HepG2 (cell line): ENCODE measurements around the gene CD300A. TPM values are rescaled to one million over a fixed set of nuclear protein-coding genes. Genes with fewer than 3 reads are reported as not detected.

ENCODE experiments used
- ATAC-seq: fragments of 200-7000 bp; cut with Tn5 transposase; 3 replicates; pipeline ENCODE4 v1.9.1; 2020; ENCODE audit warnings: mild to moderate bottlenecking, moderate library complexity
- BruUV-seq: library from RNA; stranded (reverse); fragments of 400-500 nt; replicated peaks from 2 replicates; lab custom pipeline; 2021; lab: Mats Ljungman, UMichigan
- CTCF ChIA-PET: fragments of 300-600 bp; formaldehyde crosslinking; extraction: SDS; loops from one replicate; lab custom pipeline; 2021; ENCODE audit warnings: low total read pairs, inconsistent platforms, low intra/inter-chr PET ratio; lab: Yijun Ruan, JAX
- POLR2A ChIA-PET: fragments of 350-600 bp; sonication (Branson Sonifier 250); formaldehyde crosslinking; loops from one replicate; lab custom pipeline; 2020; ENCODE audit warnings: antibody characterized with exemption, inconsistent platforms; lab: Yijun Ruan, JAX
- DNase-seq: peaks from one replicate; pipeline ENCODE4 v3.0.0-alpha.2; 2015; ENCODE audit warnings: low spot score
- FAIRE-seq: peaks from 3 replicates; lab custom pipeline; 2011; peaks lifted over from hg19 to GRCh38; lab: Jason Lieb, UNC
- H2AFZ ChIP-seq: one replicate; pipeline ENCODE4 v1.6.1; 2011; ENCODE audit warnings: low read length, inconsistent platforms
- H3K27ac ChIP-seq: fragments of 300-600 bp; 3 replicates; pipeline ENCODE4 v1.8.0; 2011; ENCODE audit warnings: mixed run types, mild to moderate bottlenecking, mixed read lengths, low read length, inconsistent platforms; ENCODE audit not compliant: insufficient read depth; ENCODE audit errors: extremely low read length
- H3K27me3 ChIP-seq, 2 experiments: fragments of 200-600 bp in 1 of 2; 2 replicates in 1 of 2; 3 replicates in 1 of 2; pipeline versions ENCODE4 v1.6.0 to v1.8.0; 2011; ENCODE audit warnings: low read length in 2 of 2, mild to moderate bottlenecking in 2 of 2, moderate library complexity in 2 of 2, inconsistent platforms in 1 of 2; ENCODE audit not compliant: insufficient read depth in 2 of 2, control insufficient read depth in 1 of 2
- H3K36me3 ChIP-seq, 2 experiments: fragments of 200-600 bp in 1 of 2; replicated peaks in 1 of 2; 2 replicates in 1 of 2; 3 replicates in 1 of 2; pipeline versions ENCODE4 v1.5.1 to v1.8.0; 2011; ENCODE audit warnings: low read length in 2 of 2, inconsistent platforms in 1 of 2; ENCODE audit not compliant: insufficient read depth in 2 of 2, control insufficient read depth in 1 of 2
- H3K4me1 ChIP-seq: 2 replicates; pipeline ENCODE4 v1.5.1; 2012; ENCODE audit warnings: low read length, inconsistent platforms; ENCODE audit not compliant: insufficient read depth
- H3K4me2 ChIP-seq: 2 replicates; pipeline ENCODE4 v1.6.0; 2011; ENCODE audit warnings: low read depth, low read length, inconsistent platforms
- H3K4me3 ChIP-seq, 3 experiments: fragments of 200-600 bp in 1 of 3; sonication (generic), shearing (Covaris generic) in 1 of 3; replicated peaks in 1 of 3; 2 replicates each; pipeline ENCODE4 v1.5.1; 2011 to 2016; ENCODE audit warnings: low read length in 3 of 3, inconsistent platforms in 2 of 3, low read depth in 2 of 3, mild to moderate bottlenecking in 2 of 3, control low read depth in 1 of 3, mixed read lengths in 1 of 3; ENCODE audit not compliant: insufficient read depth in 1 of 3
- H3K79me2 ChIP-seq: one replicate; pipeline ENCODE4 v1.6.1; 2011; ENCODE audit warnings: low read length, inconsistent platforms; ENCODE audit not compliant: insufficient read depth
- H3K9ac ChIP-seq: 2 replicates; pipeline ENCODE4 v1.6.0; 2011; ENCODE audit warnings: mild to moderate bottlenecking, low read depth, low read length, inconsistent platforms; ENCODE audit not compliant: insufficient read depth
- H3K9me3 ChIP-seq: 2 replicates; pipeline ENCODE4 v1.5.1; 2012; ENCODE audit warnings: mild to moderate bottlenecking, low read length
- H4K20me1 ChIP-seq: 2 replicates; pipeline ENCODE4 v1.6.0; 2011; ENCODE audit warnings: inconsistent platforms, mild to moderate bottlenecking, low read length, moderate library complexity; ENCODE audit not compliant: insufficient read depth
- AGO2 ChIP-seq: fragments of 200-400 bp; formaldehyde crosslinking; optimal IDR thresholded peaks from 2 replicates; pipeline ENCODE3; 2017; ENCODE audit warnings: mild to moderate bottlenecking, low read depth, low read length, moderate library complexity
- FIP1L1 ChIP-seq: fragments of 200-400 bp; formaldehyde crosslinking; IDR thresholded peaks from 2 replicates; pipeline ENCODE4 v1.6.1; 2018; ENCODE audit warnings: low read depth, mild to moderate bottlenecking, low read length, moderate library complexity, borderline replicate concordance; ENCODE audit not compliant: insufficient read depth
- NR2F2 ChIP-seq: IDR thresholded peaks from 2 replicates; pipeline ENCODE4 v1.6.1; 2012; ENCODE audit warnings: low read depth, inconsistent platforms, borderline replicate concordance
- PHB2 ChIP-seq: fragments of 450-650 bp; IDR thresholded peaks from 2 replicates; pipeline ENCODE4 v1.6.1; 2018; ENCODE audit not compliant: partially characterized antibody
- POLR2AphosphoS5 ChIP-seq: IDR thresholded peaks from 2 replicates; pipeline ENCODE4 v1.6.1; 2012; ENCODE audit warnings: low read depth, low read length
- RARG ChIP-seq: sonication (generic); formaldehyde crosslinking; IDR thresholded peaks from 2 replicates; pipeline ENCODE4 v1.4.0; 2020; ENCODE audit warnings: low read depth, mild to moderate bottlenecking, missing genetic modification reagents
- RBFOX2 ChIP-seq: fragments of 200-400 bp; formaldehyde crosslinking; IDR thresholded peaks from 2 replicates; pipeline ENCODE4 v1.6.1; 2017; ENCODE audit warnings: low read depth, mild to moderate bottlenecking, low read length
- RFXAP ChIP-seq: sonication (generic); formaldehyde crosslinking; IDR thresholded peaks from 2 replicates; pipeline ENCODE4 v1.4.0; 2020; ENCODE audit warnings: missing genetic modification reagents, borderline replicate concordance
- SNAPC2 ChIP-seq: sonication (generic); formaldehyde crosslinking; IDR thresholded peaks from 2 replicates; pipeline ENCODE4 v1.8.1; 2022; ENCODE audit warnings: mild to moderate bottlenecking, missing genetic modification reagents
- ZBTB3 ChIP-seq: sonication (generic); formaldehyde crosslinking; IDR thresholded peaks from 2 replicates; pipeline ENCODE4 v1.4.0; 2020; ENCODE audit warnings: low read depth, mild to moderate bottlenecking, moderate library complexity, missing genetic modification reagents, borderline replicate concordance
- ZNF781 ChIP-seq: sonication (generic); formaldehyde crosslinking; IDR thresholded peaks from 2 replicates; pipeline ENCODE4 v1.5.1; 2020; ENCODE audit warnings: borderline replicate concordance, mild to moderate bottlenecking, missing genetic modification reagents; ENCODE audit errors: not compliant biosample characterization
- ZSCAN31 ChIP-seq: sonication (generic); formaldehyde crosslinking; IDR thresholded peaks from 2 replicates; pipeline ENCODE4 v1.5.0; 2020; ENCODE audit warnings: low read depth, mild to moderate bottlenecking, missing genetic modification reagents
- WGBS: methylation state at CpG from one replicate; pipeline ENCODE4 v1.1.6; 2017; ENCODE audit warnings: low lambda C conversion rate; 5-methylcytosine and 5-hydroxymethylcytosine counted together
- in situ Hi-C: cut with HindIII; loops from 2 replicates; pipeline ENCODE4 v1.10.0; 2017; ENCODE audit warnings: low pct_unique_long_range_greater_than_20kb; ENCODE audit not compliant: extremely low pct_ligation_motif_present
- intact Hi-C: fragments of 100-400 bp; cut with micrococcal nuclease; formaldehyde crosslinking; loops from one replicate; pipeline ENCODE4 v1.10.0; 2022; ENCODE audit not compliant: unreplicated experiment
- polyA plus RNA-seq, 8 experiments: library from polyadenylated mRNA; depleted of rRNA in 3 of 8; stranded (reverse) in 7 of 8; unstranded in 1 of 8; fragments of >200 nt; fragmentation: Illumina TruSeq in 4 of 8; extraction: Trizol in 4 of 8; gene quantifications; 2 replicates each; pipeline versions ENCODE4 v1.2.1 to v1.2.3, GENCODE V29; 2011 to 2016; ENCODE audit warnings: low read depth in 4 of 8, missing spikeins in 1 of 8, mixed read lengths in 1 of 8; ENCODE audit not compliant: insufficient read depth in 1 of 8
- total RNA-seq, 5 experiments: library from RNA; depleted of rRNA; stranded (reverse); fragments of >200 nt; fragmentation: Illumina TruSeq; extraction: Trizol; gene quantifications; 2 replicates each; pipeline ENCODE4 v1.2.3, GENCODE V29; 2016; ENCODE audit warnings: low read depth in 1 of 5
- TF ChIP-seq, protein P1 (sequence below): sonication (generic); formaldehyde crosslinking; IDR thresholded peaks from 2 replicates; pipeline ENCODE4 v1.5.0; 2020; ENCODE audit warnings: mild to moderate bottlenecking, missing genetic modification reagents, moderate library complexity
- TF ChIP-seq, protein P2 (sequence below): sonication (generic); formaldehyde crosslinking; IDR thresholded peaks from 2 replicates; pipeline ENCODE4 v1.5.1; 2020; ENCODE audit warnings: mild to moderate bottlenecking, missing genetic modification reagents, borderline replicate concordance

The CD300A gene
- total and polyA plus RNA-seq, 2 of the 13 experiments (the other 11 are each of a cell fraction or from before 2014, with no cell fraction given): not detected

DNA sequence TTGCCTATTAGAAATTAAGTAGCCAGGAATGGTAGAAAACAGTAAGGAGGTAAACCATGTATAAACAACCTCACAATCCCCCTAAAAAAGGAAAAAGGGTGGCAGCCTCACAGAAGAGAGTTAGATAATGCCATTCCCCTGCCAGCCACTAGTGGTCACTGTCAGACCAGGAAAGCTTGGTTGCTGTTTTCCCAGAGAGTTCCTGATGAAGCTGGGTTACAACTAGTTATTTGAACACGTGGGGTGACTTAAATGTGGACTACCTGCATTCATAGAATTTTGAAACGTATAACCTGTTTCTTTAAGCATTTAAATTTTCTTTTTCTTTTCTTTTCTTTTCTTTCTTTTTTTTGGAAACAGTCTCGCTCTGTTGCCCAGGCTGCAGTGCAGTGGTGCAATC is 28.7 kb upstream of the CD300A start (continued):
- TF ChIP-seq, protein P1, sequence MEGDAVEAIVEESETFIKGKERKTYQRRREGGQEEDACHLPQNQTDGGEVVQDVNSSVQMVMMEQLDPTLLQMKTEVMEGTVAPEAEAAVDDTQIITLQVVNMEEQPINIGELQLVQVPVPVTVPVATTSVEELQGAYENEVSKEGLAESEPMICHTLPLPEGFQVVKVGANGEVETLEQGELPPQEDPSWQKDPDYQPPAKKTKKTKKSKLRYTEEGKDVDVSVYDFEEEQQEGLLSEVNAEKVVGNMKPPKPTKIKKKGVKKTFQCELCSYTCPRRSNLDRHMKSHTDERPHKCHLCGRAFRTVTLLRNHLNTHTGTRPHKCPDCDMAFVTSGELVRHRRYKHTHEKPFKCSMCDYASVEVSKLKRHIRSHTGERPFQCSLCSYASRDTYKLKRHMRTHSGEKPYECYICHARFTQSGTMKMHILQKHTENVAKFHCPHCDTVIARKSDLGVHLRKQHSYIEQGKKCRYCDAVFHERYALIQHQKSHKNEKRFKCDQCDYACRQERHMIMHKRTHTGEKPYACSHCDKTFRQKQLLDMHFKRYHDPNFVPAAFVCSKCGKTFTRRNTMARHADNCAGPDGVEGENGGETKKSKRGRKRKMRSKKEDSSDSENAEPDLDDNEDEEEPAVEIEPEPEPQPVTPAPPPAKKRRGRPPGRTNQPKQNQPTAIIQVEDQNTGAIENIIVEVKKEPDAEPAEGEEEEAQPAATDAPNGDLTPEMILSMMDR (CRISPR knock-in tag): peak; percentile 75
- no peak for TF ChIP-seq POLR2AphosphoS5

DNA sequence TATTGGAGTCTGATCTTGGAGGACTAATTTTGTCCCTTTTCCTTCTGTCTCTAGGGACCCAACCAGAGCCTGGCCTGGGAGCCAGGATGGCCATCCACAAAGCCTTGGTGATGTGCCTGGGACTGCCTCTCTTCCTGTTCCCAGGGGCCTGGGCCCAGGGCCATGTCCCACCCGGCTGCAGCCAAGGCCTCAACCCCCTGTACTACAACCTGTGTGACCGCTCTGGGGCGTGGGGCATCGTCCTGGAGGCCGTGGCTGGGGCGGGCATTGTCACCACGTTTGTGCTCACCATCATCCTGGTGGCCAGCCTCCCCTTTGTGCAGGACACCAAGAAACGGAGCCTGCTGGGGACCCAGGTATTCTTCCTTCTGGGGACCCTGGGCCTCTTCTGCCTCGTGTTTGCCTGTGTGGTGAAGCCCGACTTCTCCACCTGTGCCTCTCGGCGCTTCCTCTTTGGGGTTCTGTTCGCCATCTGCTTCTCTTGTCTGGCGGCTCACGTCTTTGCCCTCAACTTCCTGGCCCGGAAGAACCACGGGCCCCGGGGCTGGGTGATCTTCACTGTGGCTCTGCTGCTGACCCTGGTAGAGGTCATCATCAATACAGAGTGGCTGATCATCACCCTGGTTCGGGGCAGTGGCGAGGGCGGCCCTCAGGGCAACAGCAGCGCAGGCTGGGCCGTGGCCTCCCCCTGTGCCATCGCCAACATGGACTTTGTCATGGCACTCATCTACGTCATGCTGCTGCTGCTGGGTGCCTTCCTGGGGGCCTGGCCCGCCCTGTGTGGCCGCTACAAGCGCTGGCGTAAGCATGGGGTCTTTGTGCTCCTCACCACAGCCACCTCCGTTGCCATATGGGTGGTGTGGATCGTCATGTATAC is 26.5 kb upstream of the CD300A start:
- peaks cover 43% of the 10 kb centered on the region for H4K20me1 ChIP-seq
- in situ Hi-C loops: loop anchor here (10.0 to 25.0 kb wide), 3 partner anchors 315 to 1153 kb away; no protein-coding TSS in a partner anchor
- ATAC-seq: no peak
- H3K27ac ChIP-seq: no peak overlapping the region
- no peak for FAIRE-seq
- H3K36me3 ChIP-seq: peaks cover 26 to 42% of the 10 kb centered on the region in 2 experiments
- no peak overlapping the region for H3K4me3 ChIP-seq
- intact Hi-C loops: no loop called here
- ChIA-PET CTCF (no interaction called here), POLR2A (interaction anchor here (1.1 to 7.4 kb wide), 3 partner anchors 9 to 13 kb away, joined by 5 to 99 read pairs (median 86); no protein-coding TSS in a partner anchor)
- H3K4me1 ChIP-seq: peaks cover 64% of the 10 kb centered on the region
- H2AFZ ChIP-seq: no peak overlapping the region
- BruUV-seq: no TSS peak
- H3K27me3 ChIP-seq: no peaks in the 10 kb centered on the region
- no peak for DNase-seq
- no peak overlapping the region for H3K4me2 ChIP-seq
- 95% methylated on average over 26 of the region's 31 CpGs for WGBS
- H3K79me2 ChIP-seq: peaks cover 48% of the 10 kb centered on the region
- 0 out of 2 replicates have a peak, but pooled peaks cover 5% of the 10 kb centered on the region for H3K9me3 ChIP-seq
- no peak overlapping the region for H3K9ac ChIP-seq
- TF ChIP-seq ZBTB3 (CRISPR knock-in tag): no peak
- TF ChIP-seq, protein P2, sequence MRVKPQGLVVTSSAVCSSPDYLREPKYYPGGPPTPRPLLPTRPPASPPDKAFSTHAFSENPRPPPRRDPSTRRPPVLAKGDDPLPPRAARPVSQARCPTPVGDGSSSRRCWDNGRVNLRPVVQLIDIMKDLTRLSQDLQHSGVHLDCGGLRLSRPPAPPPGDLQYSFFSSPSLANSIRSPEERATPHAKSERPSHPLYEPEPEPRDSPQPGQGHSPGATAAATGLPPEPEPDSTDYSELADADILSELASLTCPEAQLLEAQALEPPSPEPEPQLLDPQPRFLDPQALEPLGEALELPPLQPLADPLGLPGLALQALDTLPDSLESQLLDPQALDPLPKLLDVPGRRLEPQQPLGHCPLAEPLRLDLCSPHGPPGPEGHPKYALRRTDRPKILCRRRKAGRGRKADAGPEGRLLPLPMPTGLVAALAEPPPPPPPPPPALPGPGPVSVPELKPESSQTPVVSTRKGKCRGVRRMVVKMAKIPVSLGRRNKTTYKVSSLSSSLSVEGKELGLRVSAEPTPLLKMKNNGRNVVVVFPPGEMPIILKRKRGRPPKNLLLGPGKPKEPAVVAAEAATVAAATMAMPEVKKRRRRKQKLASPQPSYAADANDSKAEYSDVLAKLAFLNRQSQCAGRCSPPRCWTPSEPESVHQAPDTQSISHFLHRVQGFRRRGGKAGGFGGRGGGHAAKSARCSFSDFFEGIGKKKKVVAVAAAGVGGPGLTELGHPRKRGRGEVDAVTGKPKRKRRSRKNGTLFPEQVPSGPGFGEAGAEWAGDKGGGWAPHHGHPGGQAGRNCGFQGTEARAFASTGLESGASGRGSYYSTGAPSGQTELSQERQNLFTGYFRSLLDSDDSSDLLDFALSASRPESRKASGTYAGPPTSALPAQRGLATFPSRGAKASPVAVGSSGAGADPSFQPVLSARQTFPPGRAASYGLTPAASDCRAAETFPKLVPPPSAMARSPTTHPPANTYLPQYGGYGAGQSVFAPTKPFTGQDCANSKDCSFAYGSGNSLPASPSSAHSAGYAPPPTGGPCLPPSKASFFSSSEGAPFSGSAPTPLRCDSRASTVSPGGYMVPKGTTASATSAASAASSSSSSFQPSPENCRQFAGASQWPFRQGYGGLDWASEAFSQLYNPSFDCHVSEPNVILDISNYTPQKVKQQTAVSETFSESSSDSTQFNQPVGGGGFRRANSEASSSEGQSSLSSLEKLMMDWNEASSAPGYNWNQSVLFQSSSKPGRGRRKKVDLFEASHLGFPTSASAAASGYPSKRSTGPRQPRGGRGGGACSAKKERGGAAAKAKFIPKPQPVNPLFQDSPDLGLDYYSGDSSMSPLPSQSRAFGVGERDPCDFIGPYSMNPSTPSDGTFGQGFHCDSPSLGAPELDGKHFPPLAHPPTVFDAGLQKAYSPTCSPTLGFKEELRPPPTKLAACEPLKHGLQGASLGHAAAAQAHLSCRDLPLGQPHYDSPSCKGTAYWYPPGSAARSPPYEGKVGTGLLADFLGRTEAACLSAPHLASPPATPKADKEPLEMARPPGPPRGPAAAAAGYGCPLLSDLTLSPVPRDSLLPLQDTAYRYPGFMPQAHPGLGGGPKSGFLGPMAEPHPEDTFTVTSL (CRISPR knock-in tag): no peak
- TF ChIP-seq SNAPC2 (CRISPR knock-in tag): no peak
- no peak for TF ChIP-seq NR2F2
- no peak for TF ChIP-seq PHB2
- TF ChIP-seq ZSCAN31 (CRISPR knock-in tag): no peak
- peak; percentile 57 for TF ChIP-seq AGO2
- TF ChIP-seq RARG (CRISPR knock-in tag): no peak
- TF ChIP-seq RBFOX2: peak; percentile 70
- no peak for TF ChIP-seq RFXAP (CRISPR knock-in tag)
- TF ChIP-seq ZNF781: no peak
- TF ChIP-seq FIP1L1: no peak
